Fibroblast of lung (primary cell): ENCODE data around the gene BBS1. TPM values are rescaled to one million over a fixed set of nuclear protein-coding genes. Genes with fewer than 3 reads are reported as not detected.

ENCODE experiments used
- DNase-seq, 2 donors: peaks; one replicate each; pipeline versions ENCODE4 v3.0.0 to v3.0.0-alpha.2; 2010; ENCODE audit warnings: low read depth in 2 of 2
- H2AFZ ChIP-seq: 2 replicates; pipeline ENCODE4 v1.5.1; 2012; ENCODE audit warnings: low read length, control low read depth, inconsistent platforms
- H3K27ac ChIP-seq: 2 replicates; pipeline ENCODE4 v1.5.1; 2011; ENCODE audit warnings: low read length, control low read depth; ENCODE audit not compliant: insufficient read depth
- H3K27me3 ChIP-seq: 2 replicates; pipeline ENCODE4 v1.5.1; 2011; ENCODE audit warnings: mild to moderate bottlenecking, low read length; ENCODE audit not compliant: control insufficient read depth, insufficient read depth
- H3K36me3 ChIP-seq: 2 replicates; pipeline ENCODE4 v1.5.1; 2011; ENCODE audit warnings: low read length; ENCODE audit not compliant: control insufficient read depth, insufficient read depth
- H3K4me1 ChIP-seq: 2 replicates; pipeline ENCODE4 v1.5.1; 2011; ENCODE audit warnings: low read length; ENCODE audit not compliant: control insufficient read depth, insufficient read depth; ENCODE audit errors: extremely low read depth
- H3K4me2 ChIP-seq: 2 replicates; pipeline ENCODE4 v1.5.1; 2011; ENCODE audit warnings: low read length, control low read depth; ENCODE audit not compliant: insufficient read depth; ENCODE audit errors: extremely low read depth
- H3K4me3 ChIP-seq, 4 experiments: fragments of 200-600 bp in 1 of 4; sonication (generic) in 1 of 4; replicated peaks in 1 of 4; 2 replicates each; pipeline ENCODE4 v1.5.1; 2011 to 2016; ENCODE audit warnings: low read length in 4 of 4, low read depth in 3 of 4, mild to moderate bottlenecking in 3 of 4, control low read depth in 2 of 4, inconsistent platforms in 1 of 4, mixed read lengths in 1 of 4; ENCODE audit not compliant: insufficient read depth in 1 of 4; ENCODE audit errors: control extremely low read depth in 1 of 4
- H3K79me2 ChIP-seq: 2 replicates; pipeline ENCODE4 v1.5.1; 2012; ENCODE audit warnings: mild to moderate bottlenecking, low read length, inconsistent platforms; ENCODE audit not compliant: control insufficient read depth, insufficient read depth
- H3K9ac ChIP-seq: 2 replicates; pipeline ENCODE4 v1.5.1; 2011; ENCODE audit warnings: mild to moderate bottlenecking, low read length, control low read depth; ENCODE audit not compliant: insufficient read depth
- H3K9me3 ChIP-seq: 2 replicates; pipeline ENCODE4 v1.5.1; 2012; ENCODE audit warnings: low read depth, low read length; ENCODE audit not compliant: control insufficient read depth, insufficient read depth
- H4K20me1 ChIP-seq: 2 replicates; pipeline ENCODE4 v1.5.1; 2011; ENCODE audit warnings: low read length; ENCODE audit not compliant: control insufficient read depth, insufficient read depth; ENCODE audit errors: extremely low read depth
- CTCF ChIP-seq, 2 donors: IDR thresholded peaks in 1 of 2; conservative IDR thresholded peaks in 1 of 2; 1 replicate in 1 of 2; 2 replicates in 1 of 2; pipeline ENCODE4 v1.5.1; 2011 to 2012; ENCODE audit warnings: low read length in 2 of 2, control low read depth in 1 of 2, inconsistent platforms in 1 of 2, low read depth in 1 of 2, mild to moderate bottlenecking in 1 of 2
- EZH2 ChIP-seq: IDR thresholded peaks from 2 replicates; pipeline ENCODE4 v1.5.1; 2012; ENCODE audit warnings: low read length, control low read depth, mild to moderate bottlenecking; ENCODE audit errors: missing control alignments
- polyA plus RNA-seq, 2 donors: library from polyadenylated mRNA; depleted of rRNA in 1 of 2; stranded (reverse) in 1 of 2; unstranded in 1 of 2; fragments of >200 nt; gene quantifications; 2 replicates each; pipeline ENCODE4 v1.2.1, GENCODE V29; 2011 to 2012; ENCODE audit warnings: missing spikeins in 1 of 2
- total RNA-seq: library from RNA; depleted of rRNA; stranded (reverse); fragments of >200 nt; gene quantifications from 2 replicates; pipeline ENCODE4 v1.2.1, GENCODE V29; 2014

The BBS1 gene
- total and polyA plus RNA-seq, 2 donors (not counting 1 experiment from before 2014, with no cell fraction given) = 16.5 to 20.5 TPM

DNA sequence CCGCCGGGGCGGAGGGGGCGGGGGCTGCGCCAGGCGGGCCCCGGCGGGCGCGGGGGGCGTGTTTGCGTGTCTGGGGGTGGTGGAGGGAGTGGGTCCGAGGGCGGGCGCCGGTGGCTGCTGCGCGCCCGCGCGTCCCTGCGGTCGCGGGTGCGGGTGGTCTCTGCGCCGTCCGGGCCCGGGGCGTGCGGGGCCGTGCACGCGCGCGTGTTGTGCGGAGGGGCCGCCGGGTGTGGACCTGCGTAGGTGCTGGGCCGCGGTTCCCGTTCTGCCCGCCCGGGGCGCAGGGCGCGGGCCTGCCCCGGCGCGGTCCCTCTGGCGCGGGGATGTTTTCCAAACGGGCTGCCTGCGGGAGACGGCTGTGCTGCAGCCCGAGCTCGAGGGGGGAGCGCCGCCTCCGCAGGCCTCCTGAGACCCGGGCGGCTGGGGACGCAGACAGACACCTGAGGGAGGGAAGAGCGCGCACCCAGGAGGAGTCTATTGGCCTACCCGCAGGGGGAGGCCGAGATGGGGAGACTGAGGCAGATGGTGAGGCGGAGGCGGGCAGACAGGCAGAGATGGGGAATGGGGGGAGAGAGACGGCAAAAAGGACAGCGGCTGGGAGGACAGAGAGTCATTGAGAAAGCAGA, 43.3 kb upstream of the BBS1 start:
- Histone ChIP-seq H3K9ac (peak overlapping the region; percentile 69), H3K4me2 (peak overlapping the region; percentile 89), H3K27ac (peak overlapping the region; percentile 39), H4K20me1 (no peaks in the 10 kb centered on the region), H2AFZ (peak overlapping the region; percentile 65), H3K79me2 (no peaks in the 10 kb centered on the region), H3K27me3 (no peaks in the 10 kb centered on the region), H3K36me3 (peaks cover 4% of the 10 kb centered on the region), H3K4me3 (peak overlapping the region; percentile 65 to 90 (median 70)), H3K9me3 (no peaks in the 10 kb centered on the region), H3K4me1 (peaks cover 7% of the 10 kb centered on the region)
- TF ChIP-seq EZH2 (no peak), CTCF (conservative IDR thresholded peaks at IDR 0.05 in 1 of 2, IDR thresholded peaks at IDR 0.05 in 1 of 2; ENCODE audit: low read depth in 1 of 2, low read length in 2 of 2) (peak; percentile 10 to 16)
- peak in 1 of 2 donors; percentile 27 for DNase-seq

DNA sequence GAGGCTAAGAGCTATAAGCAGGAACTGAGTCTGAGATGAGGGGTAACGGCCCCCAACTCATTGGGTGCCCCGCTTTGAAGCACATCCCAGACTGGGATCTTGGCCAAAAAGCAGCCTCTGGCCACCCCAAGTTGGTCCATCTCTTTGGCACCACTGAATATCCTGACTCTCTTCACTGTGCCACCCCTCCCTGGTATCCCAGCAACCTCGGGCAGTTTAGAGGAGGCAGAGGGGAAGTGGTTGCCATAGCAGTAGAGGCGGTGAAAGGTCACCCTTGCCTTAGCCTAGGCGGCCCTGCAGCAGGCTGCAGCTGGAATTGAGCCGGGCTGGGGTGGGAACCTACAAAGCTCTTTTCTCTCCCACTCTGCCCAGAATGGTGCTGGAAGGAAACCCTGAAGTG, 42.7 kb upstream of the BBS1 start:
- Histone ChIP-seq H4K20me1 (no peaks in the 10 kb centered on the region), H3K4me2 (peak overlapping the region; percentile 89), H3K27me3 (no peaks in the 10 kb centered on the region), H3K9ac (peak overlapping the region; percentile 69), H3K27ac (peak overlapping the region; percentile 39), H3K36me3 (peaks cover 7% of the 10 kb centered on the region), H3K9me3 (no peaks in the 10 kb centered on the region), H3K4me1 (peaks cover 7% of the 10 kb centered on the region), H3K4me3 (peak overlapping the region; percentile 65 to 90 (median 70)), H3K79me2 (no peaks in the 10 kb centered on the region), H2AFZ (no peak overlapping the region)
- TF ChIP-seq EZH2 (no peak), CTCF (conservative IDR thresholded peaks at IDR 0.05 in 1 of 2, IDR thresholded peaks at IDR 0.05 in 1 of 2; ENCODE audit: low read depth in 1 of 2, low read length in 2 of 2) (no peak)
- DNase-seq = peak in 1 of 2 donors; percentile 25

DNA sequence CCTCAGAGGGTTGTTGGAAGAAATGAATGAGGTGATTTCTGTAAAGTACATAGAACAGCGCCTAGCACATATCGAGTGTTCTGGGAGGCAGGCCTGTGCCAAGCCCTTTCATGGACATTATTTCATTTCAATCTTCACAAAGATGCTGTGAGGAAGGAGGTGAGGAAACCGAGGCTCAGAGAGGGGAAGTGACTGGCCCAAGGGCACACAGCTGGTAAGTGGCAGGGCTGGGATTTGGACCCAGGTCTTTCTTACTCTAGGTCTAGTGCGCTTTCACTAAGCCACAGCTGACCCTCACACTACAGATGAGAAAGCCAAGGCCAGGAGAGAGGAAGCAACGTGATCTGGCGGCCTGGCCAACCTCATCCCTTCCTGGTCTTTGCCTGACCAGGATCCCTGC, 41.7 kb upstream of the BBS1 start:
- Histone ChIP-seq H3K27me3 (no peaks in the 10 kb centered on the region), H3K79me2 (no peaks in the 10 kb centered on the region), H3K9me3 (no peaks in the 10 kb centered on the region), H3K27ac (no peak overlapping the region), H3K4me2 (no peak overlapping the region), H3K36me3 (peaks cover 9% of the 10 kb centered on the region), H2AFZ (no peak overlapping the region), H4K20me1 (no peaks in the 10 kb centered on the region), H3K4me1 (peaks cover 7% of the 10 kb centered on the region), H3K9ac (no peak overlapping the region), H3K4me3 (no peak overlapping the region)
- TF ChIP-seq CTCF (conservative IDR thresholded peaks at IDR 0.05 in 1 of 2, IDR thresholded peaks at IDR 0.05 in 1 of 2; ENCODE audit: low read depth in 1 of 2, low read length in 2 of 2) (no peak), EZH2 (no peak)
- no peak for DNase-seq
